Measurements from ENCODE around the gene MYOZ1. TPM values are rescaled to one million over a fixed set of nuclear protein-coding genes. Genes with fewer than 3 reads are reported as not detected.

MYOZ1 gene
- total RNA-seq, 1 donor from 2014 or later, result 0.44 TPM

- ATAC-seq, result no peak
Measured at GRCh38 chr10:73593110-73593509, 48.2 kb downstream of the MYOZ1 start.

GRCh38 chr10:73591935-73592699 lies 49.2 kb downstream of the MYOZ1 start:
- peak; percentile 71 for ATAC-seq

GRCh38 chr10:73590881-73591799 lies 50.1 kb downstream of the MYOZ1 start, which contains the start of gene USP54:
Gene USP54 (minus strand): TSS chr10:73591342. CDS start chr10:73575658, 15,684 bp downstream.
- ATAC-seq, result peak; percentile 75

GRCh38 chr10:73589563-73590126 lies 51.6 kb downstream of the MYOZ1 start:
- no peak for ATAC-seq

GRCh38 chr10:73588656-73589055 lies 52.6 kb downstream of the MYOZ1 start:
- peak; percentile 33 for ATAC-seq

GRCh38 chr10:73586583-73586984 lies 54.7 kb downstream of the MYOZ1 start:
- ATAC-seq, result no peak

GRCh38 chr10:73585327-73585726 lies 55.9 kb downstream of the MYOZ1 start:
- peak; percentile 40 for ATAC-seq

- no peak for ATAC-seq
Measured at GRCh38 chr10:73584737-73585136, 56.5 kb downstream of the MYOZ1 start.

- no peak for ATAC-seq
Measured at GRCh38 chr10:73581918-73582317, 59.4 kb downstream of the MYOZ1 start.

Other genes starting within 250 kb of the MYOZ1 start
- 117 TPM for gene ANXA7, start 227.4 kb downstream of the MYOZ1 start, total RNA-seq
- gene MSS51, start 207.9 kb downstream of the MYOZ1 start, total RNA-seq, result 1.2 TPM
- 19.2 TPM for gene PPP3CB, start 145.4 kb downstream of the MYOZ1 start, total RNA-seq
- gene USP54, start 50.1 kb downstream of the MYOZ1 start, total RNA-seq, result 44.8 TPM
- gene SYNPO2L, start 14.6 kb upstream of the MYOZ1 start, total RNA-seq, result 0.84 TPM
- 2.7 TPM for gene AGAP5, start 56.6 kb upstream of the MYOZ1 start, total RNA-seq
- gene SEC24C, start 102.9 kb upstream of the MYOZ1 start, total RNA-seq, result 53.1 TPM
- gene CHCHD1, start 140.6 kb upstream of the MYOZ1 start, total RNA-seq, result 23.5 TPM
- gene ZSWIM8, start 144.1 kb upstream of the MYOZ1 start, total RNA-seq, result 71.7 TPM
- 15.9 TPM for gene NDST2, start 170.1 kb upstream of the MYOZ1 start, total RNA-seq
- gene CAMK2G, start 233.1 kb upstream of the MYOZ1 start, total RNA-seq, result 18.9 TPM